NCI-H2081 (cell line): ENCODE results near the gene KDM2B.
A peak's percentile ranks its signal among the peaks of the same experiment; 100 is the strongest.
"Not testable (repeated sequence)": the region's sequence is repeated elsewhere in the genome, so short reads cannot be mapped to it uniquely, and the experiment has no call there.

Source experiments
- DNase-seq, 2 experiments: peaks; one replicate each; lab custom pipeline; 2025; lab: John Stamatoyannopoulos, UW

Gene KDM2B

GRCh38 chr12:121584885-121585284, 4.1 kb upstream of the KDM2B start:
- DNase-seq: not testable (repeated sequence)

DNA sequence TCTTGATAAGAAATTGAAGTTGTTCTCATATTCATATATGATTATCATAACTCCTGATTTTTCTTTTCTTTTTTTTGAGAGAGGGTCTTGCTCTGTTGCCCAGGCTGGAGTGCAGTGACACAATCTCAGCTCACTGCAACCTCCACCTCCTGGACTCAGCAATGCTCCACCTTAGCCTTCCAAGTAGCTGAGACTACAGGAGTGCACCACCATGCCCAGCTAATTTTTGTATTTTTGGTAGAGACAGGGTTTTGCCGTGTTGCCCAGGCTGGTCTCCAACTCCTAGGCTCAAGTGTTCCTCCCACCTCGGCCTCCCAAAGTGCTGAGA, 2.5 kb upstream of the KDM2B start:
- DNase-seq: not testable (repeated sequence)

- no peak for DNase-seq
Observed at GRCh38 chr12:121582583-121583333, 1.9 kb upstream of the KDM2B start.

GRCh38 chr12:121581686-121582429, 1.0 kb upstream of the KDM2B start:
- peak in 1 of 2 experiments; percentile 36 for DNase-seq

DNA sequence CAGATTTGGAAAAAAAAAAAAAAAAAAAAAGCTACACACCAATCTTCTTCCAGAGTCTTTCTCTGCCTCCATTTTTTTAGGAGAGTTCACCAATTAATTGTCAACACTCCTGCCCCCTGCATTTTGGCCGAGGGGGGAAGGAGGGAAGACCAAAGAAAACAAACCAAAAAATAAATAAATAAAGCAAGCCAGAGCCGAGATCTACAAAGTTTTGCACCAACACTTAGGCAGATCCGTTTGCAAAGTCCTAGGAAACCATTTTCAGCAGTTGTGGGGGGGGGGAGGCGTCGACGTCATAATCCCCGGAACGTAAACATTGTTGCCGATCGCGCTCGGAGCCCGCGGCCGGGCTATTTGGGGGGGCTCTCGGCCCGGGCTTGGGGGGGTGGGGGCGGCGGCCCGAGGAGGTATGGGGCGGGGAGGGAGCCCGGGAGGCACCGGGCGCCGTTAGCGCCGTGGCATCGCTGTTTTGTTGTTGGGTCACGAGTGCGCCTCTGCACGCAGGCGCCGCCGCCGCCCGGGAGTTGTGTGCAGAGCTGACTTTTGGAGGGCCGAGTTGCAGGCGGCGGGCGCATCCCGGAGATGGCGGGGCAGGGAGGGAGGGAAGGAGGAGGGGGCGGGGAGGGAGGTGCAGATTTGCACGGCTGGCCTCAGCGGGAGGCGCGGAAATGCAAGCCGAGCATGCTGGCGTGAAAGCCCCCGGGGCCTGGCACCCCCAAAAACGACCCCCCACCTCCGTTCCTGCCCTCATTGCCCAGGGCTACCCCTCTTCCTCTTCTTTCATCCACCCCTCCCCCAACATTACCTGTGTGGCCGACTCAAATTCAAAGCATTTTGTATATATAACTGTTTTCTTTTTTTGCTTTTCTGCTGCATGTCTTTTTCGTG, 598 bp downstream of the KDM2B start:
- DNase-seq: peak; percentile 65 to 66

- DNase-seq: no peak
Observed at GRCh38 chr12:121579190-121579791, 1.5 kb downstream of the KDM2B start.

GRCh38 chr12:121578230-121579189, 2.3 kb downstream of the KDM2B start:
- DNase-seq: no peak

DNA sequence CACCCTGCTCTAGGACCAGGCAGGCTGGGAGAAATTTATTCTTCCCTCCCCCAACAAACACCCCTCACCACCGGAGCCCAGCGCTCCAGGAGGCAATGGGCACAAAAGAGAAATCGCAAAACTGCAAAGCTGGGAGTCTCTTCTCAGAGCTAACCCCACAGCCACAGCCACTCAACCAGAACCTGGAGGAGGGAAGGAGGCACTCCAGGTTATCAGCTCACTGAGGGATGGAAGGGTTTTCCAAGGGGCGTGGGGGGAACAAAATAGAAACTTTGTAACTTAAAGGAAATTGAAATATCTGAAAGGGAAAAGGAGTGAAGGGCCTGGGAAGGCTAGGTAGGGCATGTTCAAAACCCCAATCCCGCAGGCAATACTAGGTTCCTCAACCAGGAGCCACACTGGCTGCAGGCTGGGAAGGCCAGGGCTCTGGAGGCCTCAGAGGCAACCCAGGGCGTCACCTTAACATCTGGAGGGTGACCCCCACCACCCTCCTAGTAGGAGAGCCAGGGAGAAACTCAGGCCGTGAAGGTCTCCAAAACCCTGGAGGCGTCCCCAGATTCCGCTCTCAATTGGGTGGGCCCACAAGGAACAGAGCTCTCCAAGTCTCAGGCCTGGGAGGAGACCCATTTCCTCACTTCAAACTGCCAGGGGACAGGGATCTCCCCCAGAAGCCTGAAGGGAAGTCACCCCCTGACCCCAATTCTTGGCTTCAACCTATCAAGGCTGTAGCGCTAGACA, 3.2 kb downstream of the KDM2B start:
- no peak for DNase-seq

- no peak for DNase-seq
Observed at GRCh38 chr12:121576851-121577391, 3.9 kb downstream of the KDM2B start.

DNA sequence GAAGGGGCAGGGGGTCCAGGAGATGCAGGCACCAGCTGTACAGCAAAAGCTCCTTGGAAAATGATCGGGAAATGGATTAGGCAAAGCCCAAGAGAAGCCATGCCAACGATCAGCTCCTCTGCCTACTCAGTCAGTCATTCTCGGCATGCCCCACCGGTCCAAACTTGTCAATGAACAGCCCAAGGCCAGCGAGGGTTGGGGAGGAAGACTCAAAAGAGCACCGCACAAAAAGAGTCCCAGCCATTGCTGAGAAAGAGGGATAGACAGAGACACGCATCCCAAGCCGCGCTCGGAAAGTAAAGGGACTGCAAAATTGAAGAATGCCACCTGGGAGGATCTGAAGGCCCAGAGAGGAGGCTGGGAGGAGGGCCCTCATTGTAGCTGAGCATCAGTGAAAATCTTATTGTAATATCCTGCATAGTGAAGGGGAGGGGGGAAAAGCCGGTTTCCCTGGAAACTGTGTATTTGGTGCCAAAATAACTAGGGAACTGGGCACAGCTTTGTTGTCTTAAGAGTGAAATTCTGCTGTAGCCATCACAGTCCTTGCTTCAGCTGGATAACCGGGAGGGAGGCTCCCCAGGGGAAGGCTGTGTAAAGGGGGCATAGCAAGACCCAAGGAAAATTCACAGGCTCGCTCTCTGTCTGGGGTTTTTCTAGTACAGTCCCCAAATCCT, 4.7 kb downstream of the KDM2B start:
- no peak for DNase-seq

GRCh38 chr12:121575051-121575450, 5.8 kb downstream of the KDM2B start:
- no peak for DNase-seq

- DNase-seq: no peak
Observed at GRCh38 chr12:121574025-121574424, 6.8 kb downstream of the KDM2B start.

GRCh38 chr12:121571920-121572319, 8.9 kb downstream of the KDM2B start:
- DNase-seq: no peak

DNA sequence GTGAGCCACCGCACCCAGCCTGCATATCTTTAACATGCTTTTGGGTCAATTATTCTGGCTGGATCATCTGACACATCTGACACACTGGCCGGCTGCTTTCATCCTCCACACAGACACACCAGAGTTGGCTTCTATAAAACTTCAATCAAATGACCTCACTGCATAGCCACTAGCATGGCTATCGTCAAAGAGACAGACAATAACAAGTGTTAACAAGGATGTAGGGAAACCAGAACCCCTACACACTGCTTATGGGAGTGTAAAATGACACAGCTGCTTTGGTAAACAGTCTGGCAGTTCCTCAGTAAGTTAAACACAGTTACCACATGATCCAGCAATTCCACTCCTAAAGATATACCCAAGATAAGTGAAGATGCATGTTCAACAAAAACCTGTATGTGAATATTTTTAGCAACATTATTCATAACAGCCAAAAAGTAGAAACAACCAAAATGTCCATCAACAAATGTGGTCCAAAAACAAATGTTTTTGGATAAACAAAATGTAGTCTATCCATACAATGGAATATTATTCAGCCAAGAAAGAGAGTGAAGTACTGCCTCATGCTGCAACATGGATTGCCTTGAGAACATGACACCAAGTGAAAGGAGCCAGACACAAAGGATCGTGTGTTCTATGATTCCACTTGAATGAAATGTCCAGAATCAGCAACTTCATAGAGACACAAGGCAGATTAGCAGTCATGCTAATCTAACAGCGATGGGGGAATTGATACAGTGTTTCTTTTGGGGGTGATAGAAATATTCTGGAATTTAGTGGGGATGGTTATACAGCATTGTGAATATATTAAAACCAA, 10.1 kb downstream of the KDM2B start:
- no peak for DNase-seq

GRCh38 chr12:121568971-121569751, 11.7 kb downstream of the KDM2B start:
- DNase-seq: no peak

DNA sequence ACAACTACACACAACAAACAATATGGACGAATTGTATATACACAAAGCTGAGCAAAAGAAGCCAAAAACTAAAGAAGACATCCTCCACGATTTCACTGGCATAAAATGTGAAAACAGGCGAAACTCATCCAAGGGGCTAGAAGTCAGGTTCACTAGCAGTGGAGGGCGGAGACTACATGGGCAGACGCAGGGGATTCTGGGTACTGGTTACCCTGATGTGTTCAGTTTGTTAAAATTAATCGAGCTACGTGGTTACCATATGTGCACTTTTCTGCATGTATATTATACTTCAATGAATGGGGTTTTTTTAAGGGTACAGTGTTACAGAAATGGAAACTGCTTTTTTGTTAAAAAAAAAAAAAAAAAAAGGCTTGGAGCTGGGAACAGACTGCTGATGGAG, 12.3 kb downstream of the KDM2B start:
- no peak for DNase-seq

- no peak for DNase-seq
Observed at GRCh38 chr12:121565076-121565475, 15.7 kb downstream of the KDM2B start.

DNA sequence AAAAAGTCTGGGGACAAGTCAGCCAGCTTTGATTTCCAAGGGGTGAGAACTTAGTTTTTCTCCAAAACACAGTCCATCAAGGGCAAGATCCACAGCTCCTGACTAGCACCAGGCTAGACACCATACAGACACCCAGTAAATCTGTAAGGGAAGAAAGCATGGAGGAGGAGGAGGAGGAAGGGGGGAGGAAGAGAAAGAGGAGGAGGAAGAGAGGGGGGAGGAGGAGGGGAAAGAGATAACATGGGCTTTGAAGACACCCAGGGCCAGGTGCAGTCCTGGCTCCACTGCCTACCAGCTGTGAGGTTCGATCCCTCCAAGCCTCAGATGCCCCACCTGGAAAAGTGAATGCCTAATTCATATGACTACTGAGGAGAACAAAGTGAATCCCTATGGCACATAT, 18.3 kb downstream of the KDM2B start:
- DNase-seq: no peak
